NCI-H526 (cell line): ENCODE measurements around the gene ERC1.

Source experiments
- DNase-seq, 2 experiments: peaks; one replicate each; lab custom pipeline; 2025; lab: John Stamatoyannopoulos, UW

Gene ERC1

GRCh38 chr12:1356285-1356684 lies 365.3 kb downstream of the ERC1 start:
- DNase-seq = peak in 1 of 2 experiments; percentile 73

- DNase-seq = peak; percentile 76
Observed at GRCh38 chr12:1357171-1357570, 366.1 kb downstream of the ERC1 start.

DNA sequence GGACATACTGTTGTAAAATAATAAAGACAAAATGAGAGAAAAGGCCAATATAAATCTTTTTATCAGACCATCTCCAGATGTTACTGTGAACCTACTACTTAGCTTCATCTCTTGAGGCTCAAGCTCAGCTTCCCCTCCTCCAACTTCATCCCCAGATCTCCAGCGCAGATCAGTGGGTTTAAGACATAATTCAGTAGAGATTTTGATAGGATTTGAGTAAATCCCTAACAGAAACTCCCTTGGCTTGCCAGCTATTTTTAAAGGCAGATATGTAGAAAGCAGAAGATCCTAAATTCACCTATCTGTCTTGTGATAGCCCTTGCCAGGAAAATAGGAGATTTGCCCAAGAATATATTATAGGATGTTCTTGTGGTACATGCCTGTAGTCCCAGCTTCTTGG lies 366.7 kb downstream of the ERC1 start:
- DNase-seq = no peak

GRCh38 chr12:1360441-1361210 lies 369.6 kb downstream of the ERC1 start:
- no peak for DNase-seq

DNA sequence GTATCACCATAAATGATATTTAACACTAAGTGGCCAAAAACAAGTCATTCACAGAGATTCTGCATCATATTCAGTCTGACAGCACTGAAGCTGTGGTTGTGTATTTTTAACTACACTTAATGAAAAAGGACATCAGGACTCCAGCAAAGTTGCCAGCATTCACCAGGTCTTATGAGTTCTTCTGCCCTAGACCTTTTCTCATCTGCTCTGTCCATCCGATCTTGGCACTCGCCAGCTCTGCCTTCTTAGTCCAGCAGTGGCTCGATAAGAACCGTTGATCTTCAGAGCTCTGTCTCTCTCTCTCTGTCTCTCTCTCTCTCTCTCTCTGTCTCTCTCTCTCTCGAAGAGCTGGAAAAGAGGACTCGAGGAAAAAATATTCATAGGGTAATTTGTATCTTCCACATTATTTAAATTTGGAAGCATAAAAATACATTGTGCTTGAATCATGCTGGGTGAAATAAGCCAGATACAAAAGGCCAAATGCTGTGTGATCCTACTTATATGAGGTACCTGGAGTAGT lies 371.2 kb downstream of the ERC1 start:
- peak in 1 of 2 experiments; percentile 52 for DNase-seq

- no peak for DNase-seq
Observed at GRCh38 chr12:1365703-1366102, 374.7 kb downstream of the ERC1 start.

- DNase-seq = peak; percentile 73 to 88
Observed at GRCh38 chr12:1367331-1368291, 376.6 kb downstream of the ERC1 start.

- peak in 1 of 2 experiments; percentile 11 for DNase-seq
Observed at GRCh38 chr12:1369460-1369859, 378.4 kb downstream of the ERC1 start.

GRCh38 chr12:1369938-1370500 lies 379.0 kb downstream of the ERC1 start:
- DNase-seq = peak in 1 of 2 experiments; percentile 44

- DNase-seq = no peak
Observed at GRCh38 chr12:1373901-1374735, 383.1 kb downstream of the ERC1 start.

GRCh38 chr12:1375323-1375722 lies 384.3 kb downstream of the ERC1 start:
- DNase-seq = no peak

GRCh38 chr12:1377117-1377516 lies 386.1 kb downstream of the ERC1 start:
- DNase-seq = no peak

GRCh38 chr12:1377681-1378080 lies 386.7 kb downstream of the ERC1 start:
- DNase-seq = no peak

- DNase-seq = no peak
Observed at GRCh38 chr12:1380171-1380851, 389.3 kb downstream of the ERC1 start.

GRCh38 chr12:1382151-1382550 lies 391.1 kb downstream of the ERC1 start:
- no peak for DNase-seq

- DNase-seq = no peak
Observed at GRCh38 chr12:1382826-1383225, 391.8 kb downstream of the ERC1 start.

DNA sequence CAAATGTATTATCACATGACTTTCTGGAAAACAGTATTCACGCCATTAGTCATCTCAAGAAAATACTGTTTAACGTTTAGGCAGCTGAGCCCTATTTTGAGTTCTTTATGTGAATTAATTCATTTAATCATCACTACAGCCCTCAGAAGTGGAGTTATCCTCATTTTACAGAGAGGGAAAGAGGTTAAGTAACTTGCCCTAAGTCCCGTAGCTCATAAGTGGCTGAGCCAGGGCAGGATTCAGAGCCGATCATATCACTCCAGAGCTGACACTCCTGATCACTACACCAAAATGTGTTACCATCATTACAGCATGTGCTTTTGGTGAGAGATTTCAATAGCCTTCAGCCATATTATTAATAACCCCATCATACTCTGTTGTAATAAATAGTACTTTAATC lies 392.7 kb downstream of the ERC1 start:
- DNase-seq = no peak

DNA sequence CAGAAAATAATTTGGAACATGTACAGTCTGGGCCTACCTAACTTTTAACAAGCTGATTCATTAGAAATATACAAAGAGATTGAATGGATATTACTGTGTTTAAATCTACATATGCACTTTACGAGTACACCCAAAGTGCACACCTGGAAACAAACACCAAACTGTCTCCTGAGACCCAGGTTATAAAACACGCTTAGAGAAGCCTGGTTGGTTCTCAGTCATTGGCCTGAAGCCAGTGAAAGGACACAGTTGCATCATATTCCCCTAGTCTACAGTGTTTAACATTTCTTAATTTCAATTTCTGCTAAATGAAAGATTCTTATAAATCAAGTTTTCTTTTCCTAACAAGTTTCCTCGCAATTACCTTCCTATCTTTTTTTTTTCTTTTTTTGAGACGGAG lies 393.9 kb downstream of the ERC1 start:
- DNase-seq = peak in 1 of 2 experiments; percentile 32

GRCh38 chr12:1391722-1392121 lies 400.7 kb downstream of the ERC1 start:
- DNase-seq = peak in 1 of 2 experiments; percentile 11

GRCh38 chr12:1395421-1395955 lies 404.5 kb downstream of the ERC1 start:
- DNase-seq = no peak
